AG09319 (cell line): ENCODE measurements around the gene FOXG1.

Experiments used
- DNase-seq: peaks from one replicate; pipeline ENCODE4 v3.0.0-alpha.2; 2010; ENCODE audit warnings: low read depth; ENCODE audit errors: extremely low read depth
- TF ChIP-seq, protein P1 (sequence below): IDR thresholded peaks from 2 replicates; pipeline ENCODE4 v1.5.1; 2011; ENCODE audit warnings: low read depth, mild to moderate bottlenecking, inconsistent platforms, low read length, moderate library complexity

Gene FOXG1

DNA sequence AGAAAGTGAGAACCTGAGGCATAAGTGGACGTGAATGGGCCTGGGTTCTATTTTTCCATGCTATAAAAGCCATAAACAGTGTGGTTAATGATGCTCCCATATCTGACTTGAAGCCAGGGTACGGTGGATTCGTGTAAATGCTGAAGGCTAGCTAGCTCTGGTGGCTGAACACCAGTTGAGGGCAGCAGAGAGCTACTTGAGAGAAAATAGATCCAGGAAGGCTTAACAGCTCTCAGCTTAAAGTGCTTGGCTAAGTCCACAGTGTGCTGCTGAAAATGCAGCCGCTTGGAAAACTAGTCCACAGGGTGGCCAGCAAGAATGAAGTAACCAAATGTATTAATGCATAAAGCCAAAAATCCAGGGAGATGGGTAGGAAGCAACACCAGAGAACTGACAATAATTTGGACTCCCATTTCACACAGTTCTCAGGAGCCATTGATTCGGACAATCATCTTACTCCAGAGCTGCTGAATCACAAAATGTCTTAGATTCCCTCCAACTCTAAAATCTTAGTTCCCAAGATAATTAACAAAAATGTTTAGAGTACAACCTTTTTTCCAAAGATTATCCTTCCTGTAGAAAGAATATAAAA lies 15.0 kb upstream of the FOXG1 start:
- TF ChIP-seq, protein P1, sequence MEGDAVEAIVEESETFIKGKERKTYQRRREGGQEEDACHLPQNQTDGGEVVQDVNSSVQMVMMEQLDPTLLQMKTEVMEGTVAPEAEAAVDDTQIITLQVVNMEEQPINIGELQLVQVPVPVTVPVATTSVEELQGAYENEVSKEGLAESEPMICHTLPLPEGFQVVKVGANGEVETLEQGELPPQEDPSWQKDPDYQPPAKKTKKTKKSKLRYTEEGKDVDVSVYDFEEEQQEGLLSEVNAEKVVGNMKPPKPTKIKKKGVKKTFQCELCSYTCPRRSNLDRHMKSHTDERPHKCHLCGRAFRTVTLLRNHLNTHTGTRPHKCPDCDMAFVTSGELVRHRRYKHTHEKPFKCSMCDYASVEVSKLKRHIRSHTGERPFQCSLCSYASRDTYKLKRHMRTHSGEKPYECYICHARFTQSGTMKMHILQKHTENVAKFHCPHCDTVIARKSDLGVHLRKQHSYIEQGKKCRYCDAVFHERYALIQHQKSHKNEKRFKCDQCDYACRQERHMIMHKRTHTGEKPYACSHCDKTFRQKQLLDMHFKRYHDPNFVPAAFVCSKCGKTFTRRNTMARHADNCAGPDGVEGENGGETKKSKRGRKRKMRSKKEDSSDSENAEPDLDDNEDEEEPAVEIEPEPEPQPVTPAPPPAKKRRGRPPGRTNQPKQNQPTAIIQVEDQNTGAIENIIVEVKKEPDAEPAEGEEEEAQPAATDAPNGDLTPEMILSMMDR, result peak; percentile 73

DNA sequence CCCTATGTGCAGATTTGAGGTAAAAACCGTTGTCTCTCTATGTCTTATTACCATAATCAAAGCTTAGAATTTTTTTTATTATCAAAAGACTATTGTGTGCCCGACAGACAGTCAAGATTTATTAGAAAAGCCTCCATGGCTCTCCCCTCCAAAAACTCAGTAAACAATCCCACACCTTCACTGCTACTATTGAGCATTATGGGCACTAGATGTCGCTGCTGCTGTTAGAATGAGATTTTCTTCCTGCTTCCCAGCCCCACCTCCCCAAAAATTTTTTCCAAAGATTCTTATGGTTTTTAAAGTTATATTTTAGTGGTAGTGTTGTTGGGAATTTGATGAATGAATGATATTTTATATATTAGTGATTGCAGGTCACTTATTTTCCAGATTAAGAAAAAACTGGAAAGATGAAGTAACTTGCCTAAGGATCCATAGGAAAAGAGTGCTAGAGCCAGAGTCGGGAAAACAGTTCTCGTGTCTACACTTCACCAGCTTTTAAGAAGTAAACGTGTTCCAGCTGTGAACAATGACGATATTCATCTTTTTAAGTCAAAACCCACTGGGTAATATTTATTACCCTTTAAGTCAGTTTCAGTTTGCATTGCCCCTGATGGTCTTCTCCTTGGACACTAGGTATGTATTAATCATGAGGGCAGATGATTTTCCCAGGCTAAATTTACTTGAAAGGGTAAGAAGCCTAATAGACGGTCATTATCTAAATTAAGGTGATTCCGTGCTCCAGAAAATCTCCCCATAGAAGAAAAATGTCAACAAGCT lies 12.2 kb upstream of the FOXG1 start:
- DNase-seq, result no peak
- TF ChIP-seq, protein P1, result peak; percentile 81

More for the DNA sequence above, 15.0 kb upstream of the FOXG1 start:
- no peak for DNase-seq

DNA sequence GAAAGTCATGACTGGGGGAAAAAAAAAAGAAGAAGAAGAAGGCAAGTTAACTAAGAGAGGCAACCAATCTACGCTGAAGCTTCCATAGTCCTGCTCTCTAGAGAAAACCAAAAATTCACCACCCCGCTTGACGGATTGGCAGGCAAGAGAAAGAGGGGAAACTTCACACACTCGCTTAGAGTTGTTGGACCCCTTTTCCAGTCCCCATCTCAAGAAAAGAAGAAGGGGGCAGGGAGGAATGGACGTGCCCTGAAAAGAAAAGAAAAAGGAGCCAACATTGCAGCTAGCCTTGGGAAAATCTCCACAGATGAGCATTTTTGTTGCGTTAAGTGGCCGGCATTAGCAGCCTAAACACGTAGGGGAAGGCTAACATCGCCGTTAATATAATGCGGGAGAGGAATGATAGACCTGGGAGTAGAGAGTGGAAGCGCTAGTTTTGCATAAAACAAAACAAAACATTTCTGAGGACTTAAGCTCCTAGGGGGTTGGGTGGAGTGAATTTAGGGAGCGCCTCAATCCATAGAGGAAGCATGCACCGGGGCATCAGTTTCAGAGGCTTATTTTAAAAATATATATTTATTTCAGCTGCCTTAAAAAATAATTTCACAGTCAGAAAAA lies 11.3 kb upstream of the FOXG1 start:
- TF ChIP-seq, protein P1, result no peak

DNA sequence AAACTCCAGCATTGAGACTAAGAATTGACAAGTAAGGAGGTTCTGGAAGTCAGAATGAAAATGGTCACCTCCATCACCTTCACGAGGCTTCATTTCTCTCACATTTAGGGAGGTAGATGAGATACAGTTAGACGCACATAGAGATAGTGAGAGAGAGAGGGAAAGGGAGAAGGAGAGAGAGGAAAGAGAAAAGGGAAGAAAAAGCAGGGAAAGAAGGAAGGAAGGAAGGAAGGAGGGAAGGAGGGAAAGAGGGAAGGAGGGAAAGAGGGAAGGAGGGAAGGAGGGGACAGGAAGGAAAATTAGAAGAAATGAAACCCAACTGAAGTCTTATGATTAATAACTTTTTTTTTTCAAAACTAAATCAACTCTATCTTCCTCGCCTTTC lies 10.7 kb upstream of the FOXG1 start:
- DNase-seq, result no peak
- TF ChIP-seq, protein P1, result no peak

More for the DNA sequence above, 11.3 kb upstream of the FOXG1 start:
- no peak for DNase-seq

DNA sequence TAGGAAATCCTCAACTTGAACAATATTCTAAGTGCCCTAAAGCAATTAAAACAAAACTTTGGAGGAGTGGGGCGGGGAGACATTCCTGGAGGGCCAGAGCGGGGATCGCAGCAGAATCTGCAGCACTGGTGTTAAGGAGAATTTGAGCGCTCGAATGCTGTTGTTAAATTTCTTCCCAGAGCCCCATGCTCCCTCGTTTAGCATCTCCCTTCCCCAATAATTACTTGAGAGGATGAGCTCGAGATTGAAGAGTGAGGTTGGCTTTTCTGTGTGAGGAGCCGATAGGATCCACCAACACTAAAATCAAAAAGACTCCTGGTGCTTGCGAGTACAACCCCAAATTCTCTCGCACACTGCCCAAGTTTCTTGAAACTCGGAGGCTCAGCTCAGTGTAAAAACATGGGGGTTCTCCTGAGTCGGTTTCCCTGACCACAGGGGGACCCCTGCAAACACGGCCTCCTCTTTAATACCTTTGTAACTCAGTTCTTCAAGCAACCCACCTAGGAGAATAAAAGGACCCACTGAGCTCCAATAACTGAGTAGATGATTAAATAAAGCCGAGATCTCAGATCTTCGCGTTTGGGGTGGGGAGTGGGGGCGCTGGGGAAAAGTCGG lies 10.2 kb upstream of the FOXG1 start:
- TF ChIP-seq, protein P1, result no peak
- no peak for DNase-seq

DNA sequence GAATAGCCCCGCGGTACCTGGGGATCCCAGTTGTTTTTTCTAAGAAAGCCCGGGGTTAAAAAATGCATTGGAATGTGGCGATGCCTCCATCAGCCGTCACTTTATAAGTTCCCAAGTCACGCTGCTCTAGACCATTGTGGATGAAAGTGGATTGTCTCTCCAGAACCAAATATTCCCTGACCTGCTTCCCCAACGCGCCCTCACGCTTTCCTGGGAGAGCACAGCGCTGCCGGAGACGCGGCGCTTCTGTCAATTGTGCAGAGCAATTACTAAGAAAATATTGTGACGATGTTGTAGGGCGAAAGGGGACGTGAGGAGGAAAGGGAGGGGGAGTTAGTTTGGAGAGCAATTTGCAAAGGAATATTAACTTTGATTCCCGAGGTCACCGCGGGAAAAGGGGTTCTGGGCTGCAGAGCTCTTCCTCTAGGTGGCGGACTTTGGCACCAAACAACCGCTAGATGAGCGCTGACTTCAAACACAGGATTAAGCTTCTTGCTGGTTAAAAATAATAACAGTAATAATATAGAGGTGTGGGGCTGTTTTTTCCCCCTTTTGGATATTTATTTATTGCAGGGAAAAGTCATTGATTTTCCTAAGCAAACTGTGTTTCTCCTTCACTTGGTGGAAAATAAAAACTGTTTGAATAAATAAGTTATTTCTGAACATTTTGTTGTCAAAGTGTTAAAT lies 9.6 kb upstream of the FOXG1 start:
- no peak for DNase-seq
- TF ChIP-seq, protein P1, result peak; percentile 70
